NCI-H2196 treated with DMSO at 0.1 percent for 48 hours (cell line): Measurements from ENCODE around the gene UBAC1.
A peak's percentile ranks its signal among the peaks of the same experiment; 100 is the strongest.

Experiments
- DNase-seq: peaks from one replicate; lab custom pipeline; 2025; ENCODE audit not compliant: unreplicated experiment; lab: John Stamatoyannopoulos, UW

The UBAC1 gene, protein sequence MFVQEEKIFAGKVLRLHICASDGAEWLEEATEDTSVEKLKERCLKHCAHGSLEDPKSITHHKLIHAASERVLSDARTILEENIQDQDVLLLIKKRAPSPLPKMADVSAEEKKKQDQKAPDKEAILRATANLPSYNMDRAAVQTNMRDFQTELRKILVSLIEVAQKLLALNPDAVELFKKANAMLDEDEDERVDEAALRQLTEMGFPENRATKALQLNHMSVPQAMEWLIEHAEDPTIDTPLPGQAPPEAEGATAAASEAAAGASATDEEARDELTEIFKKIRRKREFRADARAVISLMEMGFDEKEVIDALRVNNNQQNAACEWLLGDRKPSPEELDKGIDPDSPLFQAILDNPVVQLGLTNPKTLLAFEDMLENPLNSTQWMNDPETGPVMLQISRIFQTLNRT

DNA sequence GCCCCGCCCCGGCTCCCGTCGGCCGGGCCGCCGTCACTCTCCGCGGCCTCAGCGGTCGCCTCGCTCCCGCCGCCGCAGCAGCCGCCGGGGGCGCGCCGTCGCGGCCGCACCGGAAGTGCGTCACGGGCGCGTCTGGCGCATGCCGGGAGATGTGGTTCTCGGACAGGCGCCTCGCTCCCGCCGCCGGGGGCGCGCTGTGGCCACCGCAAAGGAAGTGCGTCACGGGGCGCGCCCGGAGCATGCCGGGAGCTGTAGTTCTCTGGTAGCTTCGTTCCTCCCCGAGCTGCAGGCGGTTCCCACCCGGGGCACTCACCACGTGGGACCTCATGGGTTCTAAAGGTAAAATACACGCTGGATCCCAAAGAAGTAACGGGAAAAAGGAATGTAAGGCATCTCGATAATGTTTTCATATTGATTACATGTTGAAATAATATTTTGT lies at the start of gene UBAC1:
UBAC1 (minus strand) TSS at position 97 of the 439 bp plus-strand sequence. CDS start 211 bp downstream, outside the sequence.
- peak; percentile 90 for DNase-seq

DNA sequence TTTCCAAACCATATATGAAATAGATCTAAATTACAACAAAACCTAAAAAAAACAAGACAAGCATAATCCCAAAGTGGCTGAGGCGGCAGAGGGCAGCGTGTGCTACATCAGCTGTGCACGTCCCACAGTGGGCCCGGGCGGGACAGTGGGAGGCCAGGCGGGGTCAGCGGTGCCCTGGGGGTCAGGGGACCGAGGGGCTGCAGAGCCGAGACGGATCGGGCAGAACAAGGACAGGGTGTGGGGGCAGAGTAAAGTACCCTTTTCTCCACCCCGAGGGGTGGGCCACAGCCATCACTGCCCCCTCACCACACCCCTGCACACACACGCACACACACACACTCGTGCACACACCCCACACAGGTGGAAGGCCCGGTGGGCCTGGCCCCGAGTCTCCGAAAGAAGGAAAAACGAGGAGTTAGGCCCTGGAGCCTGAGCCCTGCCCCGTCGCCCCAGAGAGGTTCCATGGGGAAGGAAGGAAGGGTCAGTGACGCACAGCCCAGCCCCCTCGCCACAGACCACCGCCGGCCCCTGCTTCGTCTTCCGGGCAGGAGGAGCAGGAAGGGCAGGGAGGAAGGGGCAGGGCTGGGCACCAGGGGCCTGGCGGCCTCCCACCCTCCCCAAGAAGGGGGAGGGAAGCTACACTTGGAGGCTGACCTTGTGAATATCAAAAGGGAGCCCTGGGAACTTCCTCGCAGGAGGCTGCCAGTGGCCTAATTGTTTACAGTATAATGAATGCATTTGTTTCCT lies 49.6 kb upstream of the UBAC1 start:
- DNase-seq, result no peak

DNA sequence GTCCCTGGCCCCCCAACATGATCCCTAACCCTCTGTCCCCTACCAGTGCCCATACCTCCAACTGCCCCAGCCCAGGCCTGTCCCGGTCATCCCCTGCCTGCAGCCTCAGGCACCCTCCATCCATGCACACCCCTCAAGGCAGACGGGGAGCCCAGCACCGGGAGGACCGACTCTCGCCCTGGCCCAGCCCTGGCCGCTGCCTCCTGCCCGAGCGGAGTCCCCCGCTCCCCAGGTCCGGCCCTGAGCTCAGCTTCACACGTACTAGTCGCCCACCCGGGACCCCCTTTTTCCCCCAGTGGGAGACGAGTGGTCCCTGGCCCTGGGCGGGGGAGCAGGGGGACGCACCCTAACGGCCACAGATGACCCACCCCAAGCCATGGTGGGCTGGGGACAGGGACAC lies 49.0 kb upstream of the UBAC1 start:
- no peak for DNase-seq

DNA sequence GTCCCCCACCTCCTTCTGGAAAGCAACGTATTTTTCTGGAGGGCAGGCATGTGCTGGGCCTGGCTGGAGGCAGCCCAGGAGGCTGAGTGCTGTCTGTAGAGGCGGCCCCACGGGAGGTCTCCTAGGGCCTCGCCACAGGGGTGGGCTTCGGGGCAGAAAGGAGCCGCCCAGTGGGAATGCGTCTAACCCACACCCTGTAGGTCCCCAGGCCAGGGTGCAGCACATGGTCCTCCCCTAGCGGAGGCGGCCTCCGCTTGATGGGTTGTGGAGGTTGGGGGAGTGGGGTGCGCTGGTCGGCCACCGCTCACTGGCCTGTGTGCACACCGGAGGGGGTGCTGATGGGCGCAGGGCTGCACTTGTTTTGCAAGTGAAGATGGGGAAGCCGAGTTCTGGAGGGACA lies 48.3 kb upstream of the UBAC1 start:
- no peak for DNase-seq

DNA sequence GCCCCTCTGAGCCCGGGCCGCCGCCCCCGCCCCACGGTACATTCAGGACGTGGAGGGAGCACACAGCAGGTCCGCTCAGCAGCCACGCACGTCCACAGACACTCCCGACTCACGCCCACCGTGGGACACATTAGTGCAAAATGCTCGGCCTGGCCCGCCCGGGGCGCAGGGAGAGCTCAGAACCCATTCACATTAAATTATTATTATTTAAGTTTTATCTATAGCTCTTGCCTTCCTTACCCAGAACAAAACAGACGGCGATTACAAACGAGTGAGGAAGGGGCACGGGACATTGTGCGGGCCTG lies 47.5 kb upstream of the UBAC1 start:
- DNase-seq, result no peak

DNA sequence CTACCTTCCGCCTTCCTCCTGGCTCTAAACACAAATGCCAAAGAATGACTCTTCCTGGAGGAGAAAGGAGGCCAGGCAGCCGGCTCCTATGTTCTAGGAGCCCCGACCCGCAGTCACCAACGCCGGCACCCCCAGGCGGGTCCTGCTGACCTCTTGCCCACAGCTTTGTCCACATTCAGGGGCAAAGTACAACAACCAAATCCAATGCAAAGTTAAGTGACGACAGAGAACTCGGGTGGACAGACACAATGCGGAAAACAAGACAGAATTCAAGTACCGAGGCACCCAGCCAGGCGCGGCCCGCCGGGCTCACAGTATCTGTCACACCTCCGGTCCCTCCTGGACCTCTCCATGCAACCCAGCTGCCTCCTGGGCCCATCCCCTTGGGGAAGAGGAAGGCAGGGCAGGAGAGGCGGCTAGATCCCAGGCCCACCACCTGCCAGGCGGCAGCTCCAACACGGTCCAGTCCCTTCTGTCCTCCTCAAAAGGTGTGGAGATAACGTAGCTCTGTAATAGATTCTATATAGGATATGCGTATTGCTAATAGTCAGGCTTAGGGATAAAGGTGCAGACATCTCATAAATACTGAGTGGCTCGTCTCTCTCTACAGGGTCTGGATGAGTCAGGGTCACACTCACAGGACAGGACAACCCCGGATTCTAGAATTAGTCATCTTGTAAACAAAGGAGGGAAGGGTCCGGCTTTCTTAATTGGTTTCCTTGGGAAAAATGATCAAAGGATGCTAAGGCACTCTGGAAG lies 46.9 kb upstream of the UBAC1 start:
- no peak for DNase-seq

DNA sequence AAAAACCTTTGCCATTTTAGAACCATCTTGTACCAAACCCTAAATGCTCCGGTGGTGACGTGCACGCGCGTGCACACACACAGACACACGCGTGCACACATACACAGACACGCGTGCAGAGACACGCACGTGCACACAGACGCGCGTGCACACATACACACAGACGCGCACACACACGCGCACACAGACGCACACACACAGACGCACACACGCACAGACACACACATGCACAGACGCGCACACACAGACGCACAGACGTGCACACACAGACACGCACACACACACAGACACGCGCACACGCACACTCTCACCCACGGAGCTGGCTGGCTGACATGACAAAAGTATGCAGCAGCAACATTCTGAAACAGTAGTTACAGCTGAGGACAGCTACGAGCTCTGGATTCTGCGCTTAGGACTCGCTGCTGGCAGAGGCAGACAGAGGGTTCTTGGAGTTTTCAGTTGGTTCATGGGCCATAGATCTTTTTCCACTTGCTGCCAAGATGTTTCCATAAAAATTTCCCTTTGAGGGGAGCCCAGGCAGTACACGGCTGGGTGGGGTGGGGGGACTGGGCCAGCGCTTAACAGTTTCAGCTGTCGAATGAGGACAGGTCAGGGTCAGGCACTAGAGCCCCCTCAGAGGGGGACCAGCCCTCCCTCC lies 46.2 kb upstream of the UBAC1 start:
- DNase-seq, result no peak

DNA sequence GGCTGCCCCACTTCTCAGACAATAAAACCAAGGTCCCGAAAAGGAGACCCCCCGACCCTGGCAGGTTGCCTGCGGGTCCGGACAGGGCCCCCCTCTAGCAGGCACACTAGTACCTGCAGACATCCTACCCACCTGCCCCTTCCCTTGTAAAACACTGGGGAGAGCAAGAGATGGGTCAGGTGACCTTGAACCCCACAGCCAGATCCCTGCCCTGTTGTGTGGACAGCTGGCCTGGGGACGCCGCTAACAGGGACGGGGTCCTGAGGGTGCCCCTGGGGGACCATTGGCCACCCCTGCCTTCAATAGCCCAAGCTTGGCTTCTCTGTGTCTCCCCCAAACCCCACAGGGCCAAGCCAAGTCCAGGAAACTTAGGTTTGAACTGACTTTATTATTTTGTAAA lies 45.0 kb upstream of the UBAC1 start:
- DNase-seq, result no peak

DNA sequence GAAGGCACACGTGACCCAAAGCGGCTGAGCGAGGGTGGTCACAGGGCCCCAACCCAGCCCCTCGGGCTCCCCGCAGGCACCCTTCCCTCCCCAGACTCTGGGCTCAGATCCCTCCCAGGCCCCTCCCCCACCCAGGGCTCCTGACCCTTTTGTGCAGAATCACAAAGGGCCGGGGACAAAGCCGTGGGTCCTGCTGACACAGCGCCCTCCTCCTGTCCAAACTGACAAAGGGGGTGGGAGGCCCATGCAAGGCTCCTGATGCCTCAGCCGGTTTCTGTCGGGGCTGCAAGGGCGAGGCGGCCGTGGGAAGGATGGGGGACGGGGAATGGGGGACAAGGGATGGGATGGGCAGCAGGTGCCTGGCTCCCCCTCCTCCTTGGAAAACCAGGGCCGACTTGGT lies 43.5 kb upstream of the UBAC1 start:
- no peak for DNase-seq

DNA sequence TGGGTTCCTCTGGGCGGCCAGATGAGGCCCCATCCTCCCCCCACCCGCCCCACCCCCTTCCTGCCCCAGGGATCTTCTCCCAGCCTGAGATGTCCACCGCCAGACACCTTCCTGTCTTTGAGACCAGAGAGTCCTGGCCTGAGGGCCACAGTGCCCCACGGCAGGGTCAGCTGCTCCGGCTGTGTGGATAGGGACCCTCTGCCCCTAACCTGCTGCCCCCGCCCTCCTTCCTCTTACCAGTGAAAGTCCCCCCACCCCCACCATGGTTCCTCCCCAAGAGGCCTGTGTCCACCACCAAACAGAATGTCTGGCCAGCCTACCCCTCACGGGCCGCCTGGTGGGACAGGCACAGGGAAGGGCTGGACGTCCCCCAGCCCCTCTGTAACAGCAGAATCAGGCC lies 43.0 kb upstream of the UBAC1 start:
- no peak for DNase-seq

DNA sequence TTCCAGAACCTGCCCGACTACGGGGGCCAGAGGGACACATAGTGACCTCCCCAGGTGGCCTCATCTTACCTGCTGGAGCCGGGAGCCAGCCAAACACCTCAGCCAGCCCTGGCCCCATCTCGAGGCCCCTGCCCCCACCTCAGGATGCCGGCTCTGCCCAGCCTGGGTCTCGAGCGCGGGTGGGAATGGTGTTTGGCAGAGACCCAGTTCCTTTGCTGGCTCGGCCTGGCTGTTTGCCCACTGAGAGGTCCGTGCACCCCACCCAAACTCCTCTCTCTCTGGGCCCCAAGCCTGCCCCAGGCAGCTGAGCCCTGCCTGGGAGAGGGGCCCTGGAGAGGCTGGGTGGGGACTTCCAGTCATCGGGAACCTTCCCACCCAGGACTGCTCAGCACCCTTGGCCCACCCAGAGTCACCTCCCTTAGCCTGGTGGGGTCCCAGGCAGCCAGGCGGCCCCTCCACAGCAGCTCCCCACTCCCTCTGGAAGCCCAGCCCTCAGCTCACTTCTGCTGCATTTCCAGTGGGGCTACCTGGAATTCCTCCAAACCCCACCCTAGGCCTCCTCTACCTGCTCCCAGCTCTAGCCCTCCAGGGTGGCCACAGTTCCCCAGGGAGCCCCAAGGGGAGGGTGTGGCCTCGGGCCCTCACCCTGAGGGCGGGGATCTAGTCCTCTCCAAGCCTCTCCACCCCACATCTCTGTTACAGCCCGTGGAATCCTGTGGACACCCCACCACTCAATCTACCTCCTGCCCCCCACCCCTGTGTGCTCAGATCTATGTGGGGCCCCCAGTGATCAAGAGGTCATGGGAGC lies 42.4 kb upstream of the UBAC1 start:
- DNase-seq, result no peak

DNA sequence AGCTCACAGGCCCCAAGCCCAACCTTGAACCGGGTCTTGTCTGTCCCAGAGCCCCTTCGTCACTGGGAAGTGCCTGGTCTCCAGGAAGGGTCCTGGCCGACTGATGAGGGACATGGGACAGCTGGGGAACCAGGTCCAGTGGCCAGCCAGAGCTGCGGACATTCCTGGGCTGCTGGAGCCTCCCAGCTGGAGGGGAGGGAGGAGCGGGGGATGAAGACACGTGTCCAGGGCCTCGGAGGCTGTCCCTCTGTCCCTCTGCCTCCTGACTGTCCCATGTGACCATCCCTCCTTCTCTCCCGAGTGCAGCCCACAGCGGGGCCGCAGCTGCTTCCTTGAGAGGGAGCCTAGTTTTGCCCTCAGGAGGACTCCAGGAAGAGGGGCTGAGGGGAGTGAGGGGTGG lies 41.7 kb upstream of the UBAC1 start:
- DNase-seq, result no peak

DNA sequence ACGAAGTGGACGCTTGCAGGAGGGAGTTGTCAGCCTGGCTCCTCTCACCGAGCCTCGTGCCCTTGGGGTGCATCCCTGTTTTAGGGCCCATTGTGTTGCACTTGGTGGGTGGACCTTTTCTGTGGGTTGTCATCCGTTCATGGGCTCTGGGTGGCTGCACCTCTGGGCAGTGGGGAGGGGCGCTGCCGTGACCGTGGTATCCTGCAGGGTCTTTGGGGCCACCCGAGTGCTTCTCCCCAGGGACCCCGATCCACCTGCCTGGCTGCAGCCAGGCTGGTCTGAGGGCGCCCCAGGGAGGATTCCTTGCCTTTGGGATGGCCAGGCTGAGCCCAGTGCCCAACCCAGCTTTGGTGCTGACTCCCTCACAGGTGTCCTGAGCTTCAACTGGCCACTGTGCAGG lies 41.0 kb upstream of the UBAC1 start:
- no peak for DNase-seq

DNA sequence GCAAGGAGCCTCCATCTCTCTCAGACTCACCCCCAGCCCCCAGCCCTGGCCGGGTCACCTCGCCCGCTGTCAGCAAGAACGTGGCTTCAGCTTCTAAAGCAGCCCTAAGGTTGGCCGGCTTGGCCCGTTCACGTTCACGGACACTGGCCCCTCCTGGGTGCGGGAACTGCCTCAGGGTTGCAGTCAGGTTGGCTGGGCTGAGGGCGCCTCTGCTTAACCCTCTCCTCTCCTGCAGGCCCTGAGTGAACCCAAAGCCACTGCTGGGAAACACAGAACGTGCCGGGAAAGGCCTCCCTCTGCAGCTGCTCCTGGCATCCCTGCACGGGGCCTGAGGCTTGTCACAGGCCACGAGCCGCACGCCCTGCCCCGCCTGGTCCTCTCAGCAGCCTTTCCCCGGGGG lies 40.1 kb upstream of the UBAC1 start:
- DNase-seq, result no peak

DNA sequence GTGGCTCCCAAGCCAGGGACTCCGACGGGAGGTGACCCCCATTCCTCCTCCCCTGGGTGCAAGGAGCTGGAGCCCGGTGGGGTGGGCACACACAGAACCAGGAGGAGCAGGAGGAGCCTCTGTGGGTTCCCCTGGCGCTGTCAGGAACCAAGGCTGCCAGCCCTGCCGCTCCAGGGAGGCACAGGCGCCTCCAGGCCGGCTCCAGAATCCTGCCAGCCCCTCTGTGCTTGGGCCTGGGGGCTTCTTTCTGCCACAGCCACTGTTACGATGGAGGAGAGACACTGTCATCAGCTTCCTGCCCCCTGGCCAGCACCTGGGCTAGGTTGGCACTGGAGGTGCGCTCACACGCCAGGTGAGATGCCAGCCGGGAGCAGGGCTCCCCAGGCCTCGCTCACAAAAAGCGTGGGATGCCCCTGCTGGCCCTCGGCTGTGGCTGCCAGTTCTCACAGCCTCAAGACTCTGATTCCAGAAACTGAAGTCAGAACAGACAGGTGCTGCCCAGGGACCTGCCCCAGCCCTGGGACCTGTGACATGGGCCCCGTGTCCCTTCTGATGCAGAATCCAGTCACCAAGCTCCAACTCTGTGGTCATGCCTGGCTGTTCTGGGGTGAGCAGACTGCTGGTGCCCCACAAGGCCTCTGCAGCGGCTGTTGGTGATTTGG lies 37.4 kb upstream of the UBAC1 start:
- DNase-seq, result no peak

DNA sequence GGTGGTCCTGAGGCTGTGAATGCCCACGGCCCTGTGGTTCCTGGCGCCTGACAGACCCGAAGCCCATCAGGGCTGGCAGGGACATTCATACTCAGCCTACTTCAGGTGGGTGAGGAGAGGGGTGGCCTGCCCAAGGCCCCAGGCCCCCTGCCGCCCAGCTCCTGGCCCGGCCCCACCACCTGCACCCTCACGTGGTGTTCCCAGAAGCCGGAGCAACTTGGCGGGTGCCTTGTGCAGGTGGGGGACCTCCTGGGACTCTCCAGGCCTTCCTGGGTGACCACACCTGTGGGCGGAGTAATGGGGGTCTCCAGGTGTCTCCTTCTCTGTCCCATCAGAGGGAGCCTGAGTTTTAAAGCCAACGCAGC lies 36.8 kb upstream of the UBAC1 start:
- DNase-seq, result no peak

DNA sequence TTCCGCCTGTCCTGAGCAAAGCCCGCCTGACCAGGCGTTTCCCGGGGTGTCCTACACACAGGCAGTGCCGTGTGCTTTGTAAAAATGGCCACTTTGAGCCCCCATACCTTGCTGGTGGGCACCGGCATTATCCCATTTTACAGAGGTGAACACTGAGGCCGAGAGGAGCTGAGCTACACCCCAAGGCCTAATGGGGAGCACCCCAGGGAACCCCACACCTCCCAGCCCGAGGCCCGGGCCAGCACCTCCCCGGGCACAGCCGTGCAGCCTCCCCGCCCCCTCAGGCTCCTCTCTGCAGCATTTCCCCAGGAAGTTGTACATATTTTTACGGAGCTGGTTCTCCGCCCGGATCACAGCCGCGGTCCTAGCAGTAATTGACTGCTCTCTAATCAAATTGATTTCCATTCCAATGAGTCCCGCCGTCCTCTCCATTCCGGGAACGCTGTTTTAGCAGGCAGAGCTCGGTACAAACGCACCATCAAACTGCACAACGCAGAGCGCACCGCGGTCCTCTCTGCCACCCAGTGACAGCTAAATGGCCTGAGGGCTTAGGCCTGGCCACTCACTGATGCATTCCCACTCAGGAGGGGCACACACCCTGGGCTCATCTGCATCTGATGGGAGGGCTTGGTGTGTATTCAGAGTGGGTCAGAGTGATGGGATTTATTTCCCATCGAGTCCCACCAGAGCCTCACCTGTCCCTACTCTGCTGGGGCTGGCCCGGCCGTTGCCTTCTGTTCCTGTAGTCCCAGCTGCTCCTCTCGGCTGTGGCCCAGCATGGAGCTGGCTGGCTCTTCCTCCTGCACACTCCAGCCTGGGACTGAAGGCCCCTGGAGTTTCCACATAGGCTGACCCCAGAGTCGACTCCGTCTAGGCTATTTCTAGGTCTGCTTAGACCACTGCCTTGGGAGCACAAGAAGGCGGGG lies 36.2 kb upstream of the UBAC1 start:
- no peak for DNase-seq

DNA sequence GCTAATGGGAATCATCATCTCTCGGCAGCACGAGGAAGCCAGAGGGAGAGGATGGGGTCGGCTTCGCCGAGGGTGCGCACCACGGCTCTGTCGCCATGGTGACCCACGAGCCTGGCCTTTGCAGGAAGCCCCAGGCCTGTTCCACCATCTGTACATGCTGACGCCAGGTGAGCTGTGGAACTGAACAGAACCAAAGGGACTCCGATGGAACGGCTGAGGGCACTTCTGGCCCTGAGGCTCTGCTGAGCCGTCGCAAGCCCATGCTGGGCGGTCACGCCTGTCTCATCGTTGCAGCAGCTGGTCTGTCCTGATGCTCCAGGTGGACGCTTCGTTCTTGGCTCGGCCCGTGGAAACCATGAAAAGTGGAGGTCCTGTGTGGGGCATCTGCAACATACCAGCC lies 34.6 kb upstream of the UBAC1 start:
- no peak for DNase-seq
